H1 (cell line): Measurements from ENCODE around the gene TCERG1L. TPM values are rescaled to one million over a fixed set of nuclear protein-coding genes. Genes with fewer than 3 reads are reported as not detected.

Source experiments
- CTCF ChIA-PET: fragments of 300-600 bp; sonication (Branson Sonifier 250); formaldehyde crosslinking; loops from one replicate; lab custom pipeline; 2021; ENCODE audit not compliant: partially characterized antibody; lab: Charles Lee
- POLR2A ChIA-PET: fragments of 300-600 bp; sonication (Branson Sonifier 250); formaldehyde crosslinking; loops from one replicate; lab custom pipeline; 2021; ENCODE audit warnings: inconsistent platforms; ENCODE audit not compliant: partially characterized antibody; lab: Charles Lee
- DNase-seq, 2 experiments: peaks; one replicate each; pipeline versions ENCODE4 v3.0.0 to v3.0.0-alpha.2; 2010 to 2022; ENCODE audit warnings: low spot score in 2 of 2, low read depth in 1 of 2, mixed read lengths in 1 of 2
- FAIRE-seq: peaks from 2 replicates; lab custom pipeline; 2011; peaks lifted over from hg19 to GRCh38; lab: Jason Lieb, UNC
- H2AFZ ChIP-seq: 2 replicates; pipeline ENCODE4 v1.8.1; 2012; ENCODE audit warnings: low read length, inconsistent platforms
- H2AK5ac ChIP-seq: 2 replicates; pipeline ENCODE4 v1.6.1; 2013; ENCODE audit warnings: low read depth, low read length
- H2BK120ac ChIP-seq: replicated peaks from 2 replicates; pipeline ENCODE3; 2013; ENCODE audit warnings: low read depth, low read length, inconsistent platforms
- H2BK12ac ChIP-seq: 2 replicates; pipeline ENCODE4 v1.6.1; 2013; ENCODE audit warnings: low read depth, low read length
- H2BK15ac ChIP-seq: 2 replicates; pipeline ENCODE4 v1.6.1; 2013; ENCODE audit warnings: low read length
- H2BK20ac ChIP-seq: 2 replicates; pipeline ENCODE4 v1.6.1; 2013; ENCODE audit warnings: low read length
- H2BK5ac ChIP-seq: 2 replicates; pipeline ENCODE4 v1.6.1; 2013; ENCODE audit warnings: low read depth, low read length
- H3K14ac ChIP-seq: 2 replicates; pipeline ENCODE4 v1.6.1; 2013; ENCODE audit warnings: inconsistent platforms; ENCODE audit not compliant: insufficient read length
- H3K18ac ChIP-seq: 2 replicates; pipeline ENCODE4 v1.6.1; 2013; ENCODE audit warnings: low read length; ENCODE audit errors: extremely low read depth
- H3K23ac ChIP-seq: 2 replicates; pipeline ENCODE4 v1.6.1; 2013; ENCODE audit warnings: inconsistent platforms; ENCODE audit not compliant: insufficient read length
- H3K23me2 ChIP-seq: 2 replicates; pipeline ENCODE4 v1.6.1; 2013; ENCODE audit warnings: low read depth, low read length
- H3K27ac ChIP-seq: 2 replicates; pipeline ENCODE4 v1.6.1; 2011; ENCODE audit warnings: low read depth, low read length, inconsistent platforms
- H3K27me3 ChIP-seq, 4 experiments: replicated peaks in 1 of 4; 1 replicate in 1 of 4; 2 replicates in 3 of 4; pipeline versions ENCODE4 v1.6.1 to v1.8.1; 2011 to 2013; ENCODE audit warnings: low read length in 3 of 4, mild to moderate bottlenecking in 3 of 4, inconsistent platforms in 2 of 4, mixed read lengths in 2 of 4, moderate library complexity in 1 of 4; ENCODE audit not compliant: control insufficient read depth in 3 of 4, insufficient read depth in 3 of 4; ENCODE audit errors: extremely low read depth in 1 of 4
- H3K36me3 ChIP-seq, 4 experiments: 2 replicates each; pipeline versions ENCODE4 v1.6.1 to v1.8.1; 2011 to 2013; ENCODE audit warnings: mild to moderate bottlenecking in 4 of 4, low read length in 3 of 4, moderate library complexity in 2 of 4, control low read depth in 1 of 4, inconsistent platforms in 1 of 4; ENCODE audit not compliant: insufficient read depth in 4 of 4, control insufficient read depth in 2 of 4
- H3K4ac ChIP-seq: replicated peaks from 2 replicates; pipeline ENCODE3; 2013; ENCODE audit warnings: low read length, low read depth, mixed read lengths, inconsistent platforms; ENCODE audit not compliant: insufficient read length
- H3K4me1 ChIP-seq, 4 experiments: replicated peaks in 1 of 4; 1 replicate in 1 of 4; 2 replicates in 3 of 4; pipeline versions ENCODE4 v1.6.1 to v1.8.1; 2011 to 2013; ENCODE audit warnings: low read length in 3 of 4, inconsistent platforms in 2 of 4, mixed read lengths in 1 of 4; ENCODE audit not compliant: insufficient read depth in 4 of 4, control insufficient read depth in 3 of 4
- H3K4me2 ChIP-seq, 2 experiments: 2 replicates each; pipeline versions ENCODE4 v1.6.1 to v1.8.1; 2011 to 2013; ENCODE audit warnings: low read depth in 2 of 2, low read length in 2 of 2, control low read depth in 1 of 2, inconsistent platforms in 1 of 2, mild to moderate bottlenecking in 1 of 2; ENCODE audit not compliant: insufficient read depth in 1 of 2
- H3K4me3 ChIP-seq, 4 experiments: fragments of 200-600, 300-600 bp in 1 of 4; sonication (generic), shearing (Covaris generic), sonication (Bioruptor Twin) in 1 of 4; 2 replicates each; pipeline versions ENCODE4 v1.5.1 to v1.8.1; 2011 to 2016; ENCODE audit warnings: low read length in 4 of 4, low read depth in 3 of 4, control low read depth in 2 of 4, inconsistent platforms in 2 of 4, mild to moderate bottlenecking in 2 of 4, mixed read lengths in 1 of 4, moderate library complexity in 1 of 4; ENCODE audit not compliant: insufficient read depth in 2 of 4; ENCODE audit errors: extremely low read depth in 1 of 4
- H3K56ac ChIP-seq: replicated peaks from 2 replicates; pipeline ENCODE3; 2013; ENCODE audit warnings: low read depth, mild to moderate bottlenecking, mixed read lengths, low read length, inconsistent platforms; ENCODE audit not compliant: insufficient read length
- H3K79me1 ChIP-seq: 2 replicates; pipeline ENCODE4 v1.6.1; 2013; ENCODE audit warnings: low read depth, low read length, control low read depth
- H3K79me2 ChIP-seq, 2 experiments: 2 replicates each; pipeline versions ENCODE4 v1.6.1 to v1.8.1; 2012 to 2013; ENCODE audit warnings: low read length in 2 of 2, mild to moderate bottlenecking in 2 of 2, inconsistent platforms in 1 of 2; ENCODE audit not compliant: insufficient read depth in 2 of 2, control insufficient read depth in 1 of 2
- H3K9ac ChIP-seq, 4 experiments: replicated peaks in 1 of 4; 1 replicate in 1 of 4; 2 replicates in 3 of 4; pipeline versions ENCODE4 v1.6.1 to v1.8.1; 2011 to 2013; ENCODE audit warnings: low read depth in 3 of 4, low read length in 3 of 4, control low read depth in 2 of 4, mild to moderate bottlenecking in 2 of 4, moderate library complexity in 2 of 4, inconsistent platforms in 1 of 4; ENCODE audit errors: extremely low read depth in 1 of 4
- H3K9me3 ChIP-seq, 2 experiments: 2 replicates each; pipeline versions ENCODE4 v1.6.1 to v1.8.1; 2012 to 2013; ENCODE audit warnings: mild to moderate bottlenecking in 2 of 2, moderate library complexity in 2 of 2, control low read depth in 1 of 2, inconsistent platforms in 1 of 2, low read depth in 1 of 2, low read length in 1 of 2, mixed read lengths in 1 of 2; ENCODE audit not compliant: insufficient read depth in 2 of 2
- H4K20me1 ChIP-seq, 2 experiments: replicated peaks in 1 of 2; 2 replicates each; pipeline versions ENCODE3 to v1.8.1; 2011 to 2013; ENCODE audit warnings: inconsistent platforms in 2 of 2, low read length in 2 of 2, mild to moderate bottlenecking in 1 of 2; ENCODE audit not compliant: insufficient read depth in 2 of 2, control insufficient read depth in 1 of 2
- H4K5ac ChIP-seq: 2 replicates; pipeline ENCODE4 v1.6.1; 2013; ENCODE audit warnings: low read length, low read depth, mixed read lengths, inconsistent platforms; ENCODE audit not compliant: insufficient read length
- H4K8ac ChIP-seq: 2 replicates; pipeline ENCODE4 v1.8.0; 2013; ENCODE audit warnings: mild to moderate bottlenecking, moderate library complexity, low read length, inconsistent platforms; ENCODE audit not compliant: insufficient read depth; ENCODE audit errors: extremely low read depth
- H4K91ac ChIP-seq: replicated peaks from 2 replicates; pipeline ENCODE3; 2013; ENCODE audit warnings: low read length, mixed read lengths, inconsistent platforms; ENCODE audit not compliant: insufficient read length
- BACH1 ChIP-seq: IDR thresholded peaks from 2 replicates; pipeline ENCODE4 v1.6.1; 2012; ENCODE audit warnings: low read length, improper control_type of control experiment
- CBX8 ChIP-seq: fragments of 300-800, 300-1000 bp; sonication (generic); IDR thresholded peaks from 2 replicates; pipeline ENCODE4 v1.7.1; 2016; ENCODE audit warnings: low read depth, low read length, borderline replicate concordance
- CHD2 ChIP-seq: IDR thresholded peaks from 2 replicates; pipeline ENCODE4 v1.6.1; 2012; ENCODE audit warnings: low read length, improper control_type of control experiment
- FOSL1 ChIP-seq: IDR thresholded peaks from 2 replicates; pipeline ENCODE4 v1.6.1; 2011; ENCODE audit warnings: mild to moderate bottlenecking, low read depth, low read length, moderate library complexity; ENCODE audit not compliant: insufficient read depth
- HDAC2 ChIP-seq, 2 experiments: fragments of 300-600 bp in 1 of 2; sonication (generic) in 1 of 2; IDR thresholded peaks; 2 replicates each; pipeline ENCODE4 v1.6.1; 2011 to 2012; ENCODE audit warnings: low read depth in 2 of 2, low read length in 2 of 2, mild to moderate bottlenecking in 2 of 2, moderate library complexity in 2 of 2, borderline replicate concordance in 1 of 2, inconsistent platforms in 1 of 2
- KDM1A ChIP-seq: fragments of 200-600, 300-600 bp; sonication (generic); IDR thresholded peaks from 2 replicates; pipeline ENCODE4 v1.7.1; 2016; ENCODE audit warnings: mild to moderate bottlenecking, low read length, borderline replicate concordance
- POLR2A ChIP-seq, 2 experiments: IDR thresholded peaks; 1 replicate in 1 of 2; 2 replicates in 1 of 2; pipeline ENCODE4 v1.6.1; 2011; ENCODE audit warnings: low read depth in 2 of 2, low read length in 2 of 2, mild to moderate bottlenecking in 2 of 2; ENCODE audit errors: control extremely low read depth in 1 of 2
- RBBP5 ChIP-seq: IDR thresholded peaks from 2 replicates; pipeline ENCODE4 v1.7.1; 2012; ENCODE audit warnings: low read depth, mild to moderate bottlenecking, inconsistent platforms, low read length, moderate library complexity, borderline replicate concordance
- RXRA ChIP-seq: IDR thresholded peaks from 2 replicates; pipeline ENCODE4 v1.6.1; 2011; ENCODE audit warnings: low read depth, mild to moderate bottlenecking, low read length, moderate library complexity; ENCODE audit not compliant: insufficient read depth
- SRF ChIP-seq: IDR thresholded peaks from 2 replicates; pipeline ENCODE4 v1.6.1; 2011; ENCODE audit warnings: mild to moderate bottlenecking, low read depth, low read length, moderate library complexity
- USF2 ChIP-seq: IDR thresholded peaks from 2 replicates; pipeline ENCODE4 v1.6.1; 2011; ENCODE audit warnings: low read length, improper control_type of control experiment
- YY1 ChIP-seq: IDR thresholded peaks from 2 replicates; pipeline ENCODE4 v1.6.1; 2011; ENCODE audit warnings: low read depth, mild to moderate bottlenecking, low read length
- WGBS, 2 experiments: shearing (Covaris generic) in 1 of 2; methylation state at CpG; one replicate each; pipeline versions ENCODE4 v1.1.6 to v1.1.7; 2013 to 2015; ENCODE audit warnings: low lambda C conversion rate in 2 of 2, mixed read lengths in 2 of 2, inconsistent platforms in 1 of 2, low coverage in 1 of 2, missing lambda C conversion rate in 1 of 2; ENCODE audit not compliant: insufficient replicate concordance in 2 of 2, insufficient coverage in 1 of 2, insufficient read length in 1 of 2; ENCODE audit errors: extremely low coverage in 1 of 2, missing lambda C conversion rate in 1 of 2; 5-methylcytosine and 5-hydroxymethylcytosine counted together
- polyA plus RNA-seq, 7 experiments: library from polyadenylated mRNA; depleted of rRNA in 3 of 7; stranded (reverse) in 5 of 7; unstranded in 2 of 7; fragments of >200 nt in 5 of 7; fragments of 200-250 nt in 2 of 7; gene quantifications; 1 replicate in 5 of 7; 2 replicates in 1 of 7; 4 replicates in 1 of 7; pipeline versions ENCODE4 v1.2.1 to v1.2.3, GENCODE V29; 2011 to 2013; ENCODE audit warnings: missing spikeins in 2 of 7, mixed read lengths in 2 of 7
- total RNA-seq: library from RNA; stranded (reverse); fragmentation: NEBNext Ultra II Directional; extraction: Animal tissue kit (Norgen Biotek cat#: 25700); gene quantifications from 2 replicates; pipeline ENCODE4 v1.2.1, GENCODE V29; 2021

The TCERG1L gene
- total and polyA plus RNA-seq, 2 of the 8 experiments (the other 6 are each of a cell fraction or from before 2014, with no cell fraction given): 3.9 to 6.9 TPM

DNA sequence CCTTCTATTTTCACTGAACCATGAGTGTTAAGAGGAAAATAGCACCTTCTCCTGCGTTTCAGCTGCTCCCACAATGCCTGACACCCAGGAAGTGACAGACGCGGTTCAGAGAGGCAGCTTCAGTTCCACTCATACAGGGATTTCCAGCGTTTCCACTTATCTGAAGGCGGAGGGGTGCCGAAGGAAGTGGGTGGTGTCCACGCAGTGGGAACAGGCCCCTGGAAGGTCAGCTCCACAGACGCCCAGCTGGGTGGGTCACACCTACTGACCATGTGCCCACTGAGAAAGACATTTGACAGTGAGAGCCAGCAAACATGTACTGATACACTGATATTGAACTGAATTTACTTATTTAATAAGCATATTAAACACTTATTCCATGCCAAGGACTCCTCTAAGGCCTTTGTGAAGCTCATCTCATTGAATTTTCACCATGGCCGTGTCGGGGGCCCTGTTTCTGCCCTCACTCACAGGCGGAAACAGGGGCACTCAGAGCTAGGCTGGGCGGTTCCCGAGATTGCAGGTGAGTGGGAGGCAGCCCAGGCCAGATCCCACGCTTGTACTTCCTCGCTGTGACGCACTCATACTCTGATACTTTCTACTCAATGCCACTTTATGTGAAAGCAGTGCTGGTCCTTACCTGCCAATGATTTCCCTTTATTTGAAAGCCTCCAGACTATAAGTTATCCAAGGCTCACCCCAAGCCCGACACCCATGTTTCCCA is 96.8 kb downstream of the TCERG1L start:
- POLR2A ChIA-PET: no interaction called here
- Histone ChIP-seq H3K9me3 (no peaks in the 10 kb centered on the region), H3K36me3 (no peaks in the 10 kb centered on the region), H3K23me2 (no peaks in the 10 kb centered on the region), H3K79me2 (no peaks in the 10 kb centered on the region), H2BK120ac (no peak overlapping the region), H3K18ac (no peak overlapping the region), H2BK12ac (no peak overlapping the region), H3K9ac (no peak overlapping the region), H4K5ac (no peak overlapping the region), H2AK5ac (no peak overlapping the region), H3K27ac (no peak overlapping the region), H2AFZ (no peak overlapping the region), H3K4me1 (no peaks in the 10 kb centered on the region; a peak in 1 of 7 replicates), H3K4me2 (no peak overlapping the region), H3K4ac (no peak overlapping the region), H3K27me3 (no peaks in the 10 kb centered on the region), H3K56ac (no peak overlapping the region), H3K23ac (no peak overlapping the region), H3K14ac (no peak overlapping the region), H4K8ac (no peak overlapping the region), H3K4me3 (no peak overlapping the region), H4K20me1 (no peaks in the 10 kb centered on the region), H2BK5ac (no peak overlapping the region), H2BK20ac (no peak overlapping the region), H2BK15ac (no peak overlapping the region), H4K91ac (no peak overlapping the region), H3K79me1 (no peaks in the 10 kb centered on the region)
- no peak for FAIRE-seq
- CTCF ChIA-PET: interaction anchor here (0.6 to 0.9 kb wide), 3 partner anchors 10 to 928 kb away, joined by 3 read pairs; no protein-coding TSS in a partner anchor
- 95% methylated on average over 17 of the region's 17 CpGs; no CpG with 5 or more reads in 1 of the 2 experiments for WGBS, 2 experiments
- TF ChIP-seq RBBP5 (no peak), CHD2 (no peak), CBX8 (no peak), SRF (no peak), FOSL1 (no peak), BACH1 (no peak), RXRA (no peak), USF2 (no peak), YY1 (no peak), POLR2A (IDR thresholded peaks at IDR 0.05; ENCODE audit: control extremely low read depth in 1 of 2, low read depth in 2 of 2, low read length in 2 of 2) (no peak), KDM1A (no peak), HDAC2 (IDR thresholded peaks at IDR 0.05; ENCODE audit: borderline replicate concordance in 1 of 2, low read depth in 2 of 2, low read length in 2 of 2) (no peak)
- no peak for DNase-seq
